ENCODE data around the gene NEFH. TPM values are rescaled to one million over a fixed set of nuclear protein-coding genes. Genes with fewer than 3 reads are reported as not detected.
"Not testable (repeated sequence)": the region's sequence is repeated elsewhere in the genome, so short reads cannot be mapped to it uniquely, and the experiment has no call there.

The NEFH gene
- total RNA-seq, 1 donor from 2014 or later = 0.20 TPM

DNA sequence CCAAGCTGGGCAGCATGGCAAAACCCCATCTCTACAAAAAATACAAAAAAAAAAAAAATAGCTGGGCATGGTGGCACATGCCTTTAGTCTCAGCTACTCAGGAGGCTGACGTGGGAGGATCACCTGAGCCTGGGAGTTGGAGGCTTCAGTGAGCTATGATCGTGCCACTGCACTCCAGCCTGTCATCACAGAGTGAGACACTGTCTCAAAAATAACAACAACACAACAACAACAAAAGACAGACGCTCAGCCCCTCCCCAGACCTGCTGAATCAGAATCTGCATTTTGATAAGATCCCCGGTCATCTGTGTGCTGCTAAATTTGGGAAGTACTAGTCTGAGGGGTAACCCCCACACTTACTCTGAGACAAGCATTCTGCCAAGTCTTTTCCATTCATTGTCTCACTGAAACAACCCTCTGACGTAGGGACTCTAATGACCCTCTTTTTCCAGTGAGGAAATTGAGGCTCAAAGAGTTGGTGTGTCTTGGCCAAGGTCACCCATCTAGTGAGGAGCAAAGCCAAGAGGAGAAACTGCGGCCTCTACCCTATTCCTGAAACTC lies 7.5 kb downstream of the NEFH start:
- no peak overlapping the region for H3K27ac Mint-ChIP-seq
- DNase-seq (no peak), ATAC-seq (ENCODE audit: low read depth) (no peak)
- peaks cover 11% of the 10 kb centered on the region for H3K27me3 Mint-ChIP-seq
- ChIA-PET POLR2A (no interaction called here), CTCF (interaction anchor here (0.9 kb wide), 1 partner anchor 17 kb away, joined by 3 read pairs; no protein-coding TSS in a partner anchor)
- H3K36me3 Mint-ChIP-seq (ENCODE audit: low read depth) = no peaks in the 10 kb centered on the region
- peaks cover 25% of the 10 kb centered on the region for H3K4me1 Mint-ChIP-seq
- intact Hi-C loops (cut with micrococcal nuclease) = no loop called here
- no peaks in the 10 kb centered on the region for H3K9me3 Mint-ChIP-seq
- TF ChIP-seq CTCF (IDR thresholded peaks at IDR 0.05) = no peak
- H3K4me3 Mint-ChIP-seq = no peak overlapping the region

- H3K36me3 Mint-ChIP-seq (ENCODE audit: low read depth); H3K27me3 Mint-ChIP-seq; CTCF ChIA-PET; H3K9me3 Mint-ChIP-seq; DNase-seq: not testable (repeated sequence)
- Mint-ChIP-seq H3K4me3 (peak overlapping the region; percentile 15), H3K4me1 (peaks cover 25% of the 10 kb centered on the region), H3K27ac (peak overlapping the region; percentile 46)
- intact Hi-C loops (cut with micrococcal nuclease) = loop anchor here (2.0 kb wide), 1 partner anchor 14 kb away; no protein-coding TSS in a partner anchor
- peak; percentile 71 for ATAC-seq (ENCODE audit: low read depth)
- POLR2A ChIA-PET = interaction anchor here (0.6 to 0.8 kb wide), 2 partner anchors 32 to 88 kb away, joined by 3 to 5 read pairs; no protein-coding TSS in a partner anchor
These were observed 9.2 kb downstream of the NEFH start for GRCh38 chr22:29489127-29489780.

- H3K27ac Mint-ChIP-seq = no peak overlapping the region
- no peak for TF ChIP-seq CTCF (IDR thresholded peaks at IDR 0.05)
- POLR2A ChIA-PET = no interaction called here
- H3K4me3 Mint-ChIP-seq = no peak overlapping the region
- CTCF ChIA-PET = no interaction called here
- peaks cover 5% of the 10 kb centered on the region for H3K9me3 Mint-ChIP-seq
- ATAC-seq (ENCODE audit: low read depth) (no peak), DNase-seq (no peak)
- intact Hi-C loops (cut with micrococcal nuclease) = no loop called here
- peaks cover 7% of the 10 kb centered on the region for H3K27me3 Mint-ChIP-seq
- peaks cover 25% of the 10 kb centered on the region for H3K4me1 Mint-ChIP-seq
- peaks cover 3% of the 10 kb centered on the region for H3K36me3 Mint-ChIP-seq (ENCODE audit: low read depth)
These were observed 11.0 kb downstream of the NEFH start for GRCh38 chr22:29491012-29491411.

DNA sequence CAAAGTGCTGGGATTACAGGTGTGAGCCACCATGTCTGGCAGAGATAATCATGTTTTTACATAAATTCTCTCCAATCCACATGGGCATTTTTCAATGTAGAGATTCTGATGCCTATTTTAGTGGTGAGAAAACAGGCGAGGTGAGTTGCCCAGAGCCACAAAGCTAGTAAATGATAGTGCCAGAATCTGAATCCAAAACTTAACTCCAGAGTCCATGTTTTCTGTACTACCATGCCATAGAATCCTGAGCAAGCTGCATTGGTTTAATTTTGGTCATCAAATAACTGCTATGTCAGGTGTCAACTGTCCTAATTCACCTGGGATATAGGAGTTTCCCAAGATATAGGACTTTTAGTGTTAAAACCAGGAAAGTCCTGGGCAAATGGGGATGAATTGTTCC lies 13.6 kb downstream of the NEFH start:
- peaks cover 2% of the 10 kb centered on the region for H3K27me3 Mint-ChIP-seq
- H3K4me1 Mint-ChIP-seq = peaks cover 18% of the 10 kb centered on the region
- no peak for TF ChIP-seq CTCF (IDR thresholded peaks at IDR 0.05)
- H3K27ac Mint-ChIP-seq = no peak overlapping the region
- POLR2A ChIA-PET = no interaction called here
- H3K4me3 Mint-ChIP-seq = no peak overlapping the region
- no peak for DNase-seq
- H3K9me3 Mint-ChIP-seq = peaks cover 5% of the 10 kb centered on the region
- H3K36me3 Mint-ChIP-seq (ENCODE audit: low read depth) = peaks cover 3% of the 10 kb centered on the region
- no peak for ATAC-seq (ENCODE audit: low read depth)
- intact Hi-C loops (cut with micrococcal nuclease) = no loop called here
- CTCF ChIA-PET = no interaction called here

DNA sequence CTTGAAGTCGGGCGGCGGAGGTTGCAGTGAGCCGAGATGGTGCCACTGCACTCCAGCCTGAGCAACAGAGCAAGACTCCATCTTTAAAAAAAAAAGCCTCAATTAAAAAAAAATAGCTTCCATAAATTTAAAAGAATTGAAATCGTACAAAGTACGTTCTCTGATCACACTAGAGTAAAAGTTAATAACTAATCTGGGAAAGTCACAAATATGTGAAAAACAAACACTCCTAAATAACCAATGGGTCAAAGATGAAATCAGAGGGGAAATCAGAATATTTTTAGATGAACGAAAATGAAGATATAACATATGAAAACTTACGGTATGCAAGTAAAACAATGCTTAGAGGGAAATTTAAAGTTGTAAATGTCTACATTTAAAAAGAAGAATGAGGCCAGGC lies 19.8 kb downstream of the NEFH start:
- ChIA-PET CTCF (no interaction called here), POLR2A (interaction anchor here (0.6 kb wide), 1 partner anchor 112 kb away, joined by 7 read pairs; no protein-coding TSS in a partner anchor)
- intact Hi-C loops (cut with micrococcal nuclease) = no loop called here
- Mint-ChIP-seq H3K4me1 (no peaks in the 10 kb centered on the region), H3K4me3 (no peak overlapping the region), H3K27me3 (no peaks in the 10 kb centered on the region), H3K9me3 (no peaks in the 10 kb centered on the region), H3K36me3 (ENCODE audit: low read depth) (peaks cover 16% of the 10 kb centered on the region), H3K27ac (no peak overlapping the region)
- no peak for ATAC-seq (ENCODE audit: low read depth)
- TF ChIP-seq CTCF (IDR thresholded peaks at IDR 0.05) = no peak
- DNase-seq = no peak

Data from activated B cell treated with CpG ODN at 0.5 μM for 24 hours (primary cell).